SK-N-SH treated with all-trans-retinoic acid at 6 μM for 48 hours (cell line): ENCODE measurements around the gene KIAA1755.

ENCODE experiments used
- ATAC-seq: fragments of 200-7000 bp; cut with Tn5 transposase; 3 replicates; pipeline ENCODE4 v1.9.1; 2020; ENCODE audit warnings: mild to moderate bottlenecking, moderate library complexity
- ARNTL ChIP-seq: fragments of 450-650 bp; formaldehyde crosslinking; IDR thresholded peaks from 2 replicates; pipeline ENCODE4 v1.5.0; 2020; ENCODE audit warnings: low read depth, mild to moderate bottlenecking, moderate library complexity, borderline replicate concordance
- BACH2 ChIP-seq: fragments of 250-450 bp; sonication (Bioruptor Pico); IDR thresholded peaks from 2 replicates; pipeline ENCODE4 v1.9.0; 2021; ENCODE audit warnings: mild to moderate bottlenecking, borderline replicate concordance
- CSDC2 ChIP-seq: fragments of 250-450 bp; sonication (Bioruptor Pico); IDR thresholded peaks from 2 replicates; pipeline ENCODE4 v1.5.0; 2020; ENCODE audit warnings: mild to moderate bottlenecking, moderate library complexity
- ESRRG ChIP-seq: fragments of 250-450 bp; sonication (Bioruptor Pico); IDR thresholded peaks from 2 replicates; pipeline ENCODE4 v1.6.1; 2021; ENCODE audit warnings: mild to moderate bottlenecking
- GLIS3 ChIP-seq: fragments of 250-450 bp; sonication (Bioruptor Pico); IDR thresholded peaks from 2 replicates; pipeline ENCODE4 v1.5.0; 2020; ENCODE audit warnings: mild to moderate bottlenecking, moderate library complexity
- ISL1 ChIP-seq: fragments of 250-450 bp; sonication (Bioruptor Pico); IDR thresholded peaks from 2 replicates; pipeline ENCODE4 v2.1.2; 2022; ENCODE audit warnings: mild to moderate bottlenecking, moderate library complexity
- OSR1 ChIP-seq: fragments of 250-450 bp; sonication (Bioruptor Pico); IDR thresholded peaks from 2 replicates; pipeline ENCODE4 v1.8.0; 2022; ENCODE audit warnings: moderate library complexity, mild to moderate bottlenecking, inconsistent platforms
- PPARA ChIP-seq: fragments of 250-450 bp; sonication (Bioruptor Pico); IDR thresholded peaks from 2 replicates; pipeline ENCODE4 v1.5.0; 2020; ENCODE audit warnings: mild to moderate bottlenecking, borderline replicate concordance
- RARB ChIP-seq: fragments of 250-450 bp; sonication (Bioruptor Pico); IDR thresholded peaks from 2 replicates; pipeline ENCODE4 v1.8.0; 2021; ENCODE audit warnings: mild to moderate bottlenecking, moderate library complexity
- SNAI2 ChIP-seq: fragments of 250-450 bp; sonication (Bioruptor Pico); IDR thresholded peaks from 2 replicates; pipeline ENCODE4 v1.5.0; 2020; ENCODE audit warnings: mild to moderate bottlenecking, moderate library complexity
- TCF4 ChIP-seq: fragments of 250-450 bp; sonication (Bioruptor Pico); IDR thresholded peaks from 2 replicates; pipeline ENCODE4 v1.8.0; 2021; ENCODE audit warnings: mild to moderate bottlenecking, moderate library complexity, borderline replicate concordance
- ZC3H10 ChIP-seq: fragments of 250-450 bp; sonication (Bioruptor Pico); IDR thresholded peaks from 2 replicates; pipeline ENCODE4 v1.5.1; 2021; ENCODE audit warnings: mild to moderate bottlenecking, moderate library complexity
- ZFP3 ChIP-seq: fragments of 250-450 bp; sonication (Bioruptor Pico); IDR thresholded peaks from 2 replicates; pipeline ENCODE4 v1.5.0; 2020; ENCODE audit warnings: mild to moderate bottlenecking, moderate library complexity
- ZFP30 ChIP-seq: fragments of 450-650 bp; formaldehyde crosslinking; IDR thresholded peaks from 2 replicates; pipeline ENCODE4 v1.5.0; 2022; ENCODE audit warnings: mild to moderate bottlenecking, moderate library complexity
- ZNF565 ChIP-seq: fragments of 450-650 bp; formaldehyde crosslinking; conservative IDR thresholded peaks from 2 replicates; pipeline ENCODE4 v1.5.0; 2020; ENCODE audit warnings: low read depth, mild to moderate bottlenecking, moderate library complexity
- ZNF70 ChIP-seq: fragments of 450-650 bp; formaldehyde crosslinking; IDR thresholded peaks from 2 replicates; pipeline ENCODE4 v1.5.0; 2020; ENCODE audit warnings: mild to moderate bottlenecking, moderate library complexity
- ZNF8 ChIP-seq: fragments of 450-650 bp; formaldehyde crosslinking; IDR thresholded peaks from 2 replicates; pipeline ENCODE4 v1.5.0; 2020; ENCODE audit warnings: mild to moderate bottlenecking, moderate library complexity
- TF ChIP-seq, protein P1 (sequence below): fragments of 250-450 bp; sonication (Bioruptor Pico); IDR thresholded peaks from 2 replicates; pipeline ENCODE4 v1.8.0; 2020; ENCODE audit warnings: mild to moderate bottlenecking, moderate library complexity, borderline replicate concordance
- TF ChIP-seq, protein P2 (sequence below): fragments of 250-450 bp; sonication (Bioruptor Pico); IDR thresholded peaks from 2 replicates; pipeline ENCODE4 v1.8.0; 2021; ENCODE audit warnings: low read depth, mild to moderate bottlenecking, moderate library complexity, borderline replicate concordance
- TF ChIP-seq, protein P3 (sequence below): fragments of 250-450 bp; sonication (Bioruptor Pico); IDR thresholded peaks from 2 replicates; pipeline ENCODE4 v1.5.0; 2020; ENCODE audit warnings: mild to moderate bottlenecking, moderate library complexity
- TF ChIP-seq, protein P4 (sequence below): fragments of 250-450 bp; sonication (Bioruptor Pico); IDR thresholded peaks from 2 replicates; pipeline ENCODE4 v1.5.1; 2020; ENCODE audit warnings: low read depth, mild to moderate bottlenecking, moderate library complexity
- TF ChIP-seq, protein P5 (sequence below): fragments of 250-450 bp; sonication (Bioruptor Pico); IDR thresholded peaks from 2 replicates; pipeline ENCODE4 v1.5.1; 2021; ENCODE audit warnings: mild to moderate bottlenecking, moderate library complexity

KIAA1755 gene

DNA sequence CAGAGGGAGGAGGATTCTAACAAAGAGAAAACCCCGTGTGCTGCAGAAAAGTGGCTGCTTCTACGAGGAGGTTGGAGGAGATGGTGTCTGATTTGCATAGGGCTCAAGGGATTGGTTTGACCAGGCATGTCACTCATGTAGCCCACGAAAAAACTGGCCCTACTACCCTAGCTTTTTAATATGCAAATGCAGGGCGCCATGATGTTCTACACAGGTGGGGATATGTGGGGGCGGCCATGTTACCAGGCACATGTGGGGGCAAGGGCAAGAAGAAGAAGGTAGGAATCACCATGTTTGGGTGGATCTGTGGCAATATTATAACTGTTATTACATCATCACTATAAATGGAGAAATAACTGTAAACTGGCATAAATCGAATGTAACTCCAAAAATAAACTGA is 9.9 kb downstream of the KIAA1755 start:
- TF ChIP-seq ESRRG (CRISPR knock-in tag) (no peak), SNAI2 (CRISPR knock-in tag) (no peak), ZNF8 (CRISPR knock-in tag) (no peak), BACH2 (CRISPR knock-in tag) (no peak), TCF4 (no peak), PPARA (CRISPR knock-in tag) (no peak), ARNTL (no peak), ZC3H10 (no peak), ZFP3 (CRISPR knock-in tag) (no peak), ZFP30 (CRISPR knock-in tag) (no peak)
- TF ChIP-seq, protein P1, sequence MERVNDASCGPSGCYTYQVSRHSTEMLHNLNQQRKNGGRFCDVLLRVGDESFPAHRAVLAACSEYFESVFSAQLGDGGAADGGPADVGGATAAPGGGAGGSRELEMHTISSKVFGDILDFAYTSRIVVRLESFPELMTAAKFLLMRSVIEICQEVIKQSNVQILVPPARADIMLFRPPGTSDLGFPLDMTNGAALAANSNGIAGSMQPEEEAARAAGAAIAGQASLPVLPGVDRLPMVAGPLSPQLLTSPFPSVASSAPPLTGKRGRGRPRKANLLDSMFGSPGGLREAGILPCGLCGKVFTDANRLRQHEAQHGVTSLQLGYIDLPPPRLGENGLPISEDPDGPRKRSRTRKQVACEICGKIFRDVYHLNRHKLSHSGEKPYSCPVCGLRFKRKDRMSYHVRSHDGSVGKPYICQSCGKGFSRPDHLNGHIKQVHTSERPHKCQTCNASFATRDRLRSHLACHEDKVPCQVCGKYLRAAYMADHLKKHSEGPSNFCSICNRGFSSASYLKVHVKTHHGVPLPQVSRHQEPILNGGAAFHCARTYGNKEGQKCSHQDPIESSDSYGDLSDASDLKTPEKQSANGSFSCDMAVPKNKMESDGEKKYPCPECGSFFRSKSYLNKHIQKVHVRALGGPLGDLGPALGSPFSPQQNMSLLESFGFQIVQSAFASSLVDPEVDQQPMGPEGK (CRISPR knock-in tag), result no peak
- TF ChIP-seq, protein P2, sequence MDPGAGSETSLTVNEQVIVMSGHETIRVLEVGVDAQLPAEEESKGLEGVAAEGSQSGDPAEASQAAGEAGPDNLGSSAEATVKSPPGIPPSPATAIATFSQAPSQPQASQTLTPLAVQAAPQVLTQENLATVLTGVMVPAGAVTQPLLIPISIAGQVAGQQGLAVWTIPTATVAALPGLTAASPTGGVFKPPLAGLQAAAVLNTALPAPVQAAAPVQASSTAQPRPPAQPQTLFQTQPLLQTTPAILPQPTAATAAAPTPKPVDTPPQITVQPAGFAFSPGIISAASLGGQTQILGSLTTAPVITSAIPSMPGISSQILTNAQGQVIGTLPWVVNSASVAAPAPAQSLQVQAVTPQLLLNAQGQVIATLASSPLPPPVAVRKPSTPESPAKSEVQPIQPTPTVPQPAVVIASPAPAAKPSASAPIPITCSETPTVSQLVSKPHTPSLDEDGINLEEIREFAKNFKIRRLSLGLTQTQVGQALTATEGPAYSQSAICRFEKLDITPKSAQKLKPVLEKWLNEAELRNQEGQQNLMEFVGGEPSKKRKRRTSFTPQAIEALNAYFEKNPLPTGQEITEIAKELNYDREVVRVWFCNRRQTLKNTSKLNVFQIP (CRISPR knock-in tag), result no peak
- no peak for ATAC-seq

DNA sequence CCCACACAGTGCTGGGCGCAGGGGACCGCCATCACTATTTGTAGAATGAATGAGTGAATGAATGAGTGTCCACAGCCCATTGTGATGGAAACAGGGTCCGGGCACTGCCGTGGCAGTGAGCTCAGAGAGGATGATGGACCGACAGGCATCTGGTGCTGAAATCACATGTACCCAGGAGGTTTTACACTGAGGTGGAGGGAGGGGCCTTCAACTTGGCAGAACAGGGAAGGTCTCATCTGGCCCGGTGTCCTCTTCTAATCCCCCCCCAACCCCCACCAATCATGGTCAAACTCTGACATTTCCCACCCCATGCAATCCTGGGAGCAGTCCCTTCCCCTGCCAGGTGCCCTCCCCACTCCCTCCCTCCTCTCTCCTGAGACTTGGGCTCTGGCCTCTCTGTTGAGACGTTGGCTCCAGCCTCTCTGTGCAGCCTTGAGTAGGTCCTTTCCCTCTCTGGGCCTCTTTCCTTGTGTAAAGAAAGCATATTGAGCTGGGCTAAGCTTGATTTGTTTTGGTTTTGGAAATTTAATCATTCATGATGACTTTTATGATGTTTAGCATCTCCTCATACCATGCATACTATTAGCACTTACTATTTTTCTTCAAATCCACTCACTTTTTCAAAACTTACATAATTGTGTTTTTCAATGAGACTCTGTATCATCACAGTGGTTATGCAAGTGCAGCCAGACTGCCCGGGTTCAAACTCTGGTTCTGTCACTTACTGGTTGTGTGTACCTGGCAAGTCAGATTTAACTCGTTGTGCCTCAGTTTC is 10.8 kb downstream of the KIAA1755 start:
- ATAC-seq, result no peak
- no peak for TF ChIP-seq ZNF8 (CRISPR knock-in tag)
- TF ChIP-seq, protein P3, sequence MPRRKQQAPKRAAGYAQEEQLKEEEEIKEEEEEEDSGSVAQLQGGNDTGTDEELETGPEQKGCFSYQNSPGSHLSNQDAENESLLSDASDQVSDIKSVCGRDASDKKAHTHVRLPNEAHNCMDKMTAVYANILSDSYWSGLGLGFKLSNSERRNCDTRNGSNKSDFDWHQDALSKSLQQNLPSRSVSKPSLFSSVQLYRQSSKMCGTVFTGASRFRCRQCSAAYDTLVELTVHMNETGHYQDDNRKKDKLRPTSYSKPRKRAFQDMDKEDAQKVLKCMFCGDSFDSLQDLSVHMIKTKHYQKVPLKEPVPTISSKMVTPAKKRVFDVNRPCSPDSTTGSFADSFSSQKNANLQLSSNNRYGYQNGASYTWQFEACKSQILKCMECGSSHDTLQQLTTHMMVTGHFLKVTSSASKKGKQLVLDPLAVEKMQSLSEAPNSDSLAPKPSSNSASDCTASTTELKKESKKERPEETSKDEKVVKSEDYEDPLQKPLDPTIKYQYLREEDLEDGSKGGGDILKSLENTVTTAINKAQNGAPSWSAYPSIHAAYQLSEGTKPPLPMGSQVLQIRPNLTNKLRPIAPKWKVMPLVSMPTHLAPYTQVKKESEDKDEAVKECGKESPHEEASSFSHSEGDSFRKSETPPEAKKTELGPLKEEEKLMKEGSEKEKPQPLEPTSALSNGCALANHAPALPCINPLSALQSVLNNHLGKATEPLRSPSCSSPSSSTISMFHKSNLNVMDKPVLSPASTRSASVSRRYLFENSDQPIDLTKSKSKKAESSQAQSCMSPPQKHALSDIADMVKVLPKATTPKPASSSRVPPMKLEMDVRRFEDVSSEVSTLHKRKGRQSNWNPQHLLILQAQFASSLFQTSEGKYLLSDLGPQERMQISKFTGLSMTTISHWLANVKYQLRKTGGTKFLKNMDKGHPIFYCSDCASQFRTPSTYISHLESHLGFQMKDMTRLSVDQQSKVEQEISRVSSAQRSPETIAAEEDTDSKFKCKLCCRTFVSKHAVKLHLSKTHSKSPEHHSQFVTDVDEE (CRISPR knock-in tag), result no peak
- TF ChIP-seq CSDC2 (CRISPR knock-in tag), result no peak
- TF ChIP-seq ZC3H10, result no peak
- TF ChIP-seq, protein P4, sequence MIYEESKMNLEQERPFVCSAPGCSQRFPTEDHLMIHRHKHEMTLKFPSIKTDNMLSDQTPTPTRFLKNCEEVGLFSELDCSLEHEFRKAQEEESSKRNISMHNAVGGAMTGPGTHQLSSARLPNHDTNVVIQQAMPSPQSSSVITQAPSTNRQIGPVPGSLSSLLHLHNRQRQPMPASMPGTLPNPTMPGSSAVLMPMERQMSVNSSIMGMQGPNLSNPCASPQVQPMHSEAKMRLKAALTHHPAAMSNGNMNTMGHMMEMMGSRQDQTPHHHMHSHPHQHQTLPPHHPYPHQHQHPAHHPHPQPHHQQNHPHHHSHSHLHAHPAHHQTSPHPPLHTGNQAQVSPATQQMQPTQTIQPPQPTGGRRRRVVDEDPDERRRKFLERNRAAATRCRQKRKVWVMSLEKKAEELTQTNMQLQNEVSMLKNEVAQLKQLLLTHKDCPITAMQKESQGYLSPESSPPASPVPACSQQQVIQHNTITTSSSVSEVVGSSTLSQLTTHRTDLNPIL (CRISPR knock-in tag), result no peak
- TF ChIP-seq SNAI2 (CRISPR knock-in tag), result no peak
- TF ChIP-seq, protein P1 (CRISPR knock-in tag), result no peak
- no peak for TF ChIP-seq BACH2 (CRISPR knock-in tag)
- no peak for TF ChIP-seq ZFP30 (CRISPR knock-in tag)
- TF ChIP-seq ISL1 (CRISPR knock-in tag), result no peak
- no peak for TF ChIP-seq PPARA (CRISPR knock-in tag)
- TF ChIP-seq, protein P5, sequence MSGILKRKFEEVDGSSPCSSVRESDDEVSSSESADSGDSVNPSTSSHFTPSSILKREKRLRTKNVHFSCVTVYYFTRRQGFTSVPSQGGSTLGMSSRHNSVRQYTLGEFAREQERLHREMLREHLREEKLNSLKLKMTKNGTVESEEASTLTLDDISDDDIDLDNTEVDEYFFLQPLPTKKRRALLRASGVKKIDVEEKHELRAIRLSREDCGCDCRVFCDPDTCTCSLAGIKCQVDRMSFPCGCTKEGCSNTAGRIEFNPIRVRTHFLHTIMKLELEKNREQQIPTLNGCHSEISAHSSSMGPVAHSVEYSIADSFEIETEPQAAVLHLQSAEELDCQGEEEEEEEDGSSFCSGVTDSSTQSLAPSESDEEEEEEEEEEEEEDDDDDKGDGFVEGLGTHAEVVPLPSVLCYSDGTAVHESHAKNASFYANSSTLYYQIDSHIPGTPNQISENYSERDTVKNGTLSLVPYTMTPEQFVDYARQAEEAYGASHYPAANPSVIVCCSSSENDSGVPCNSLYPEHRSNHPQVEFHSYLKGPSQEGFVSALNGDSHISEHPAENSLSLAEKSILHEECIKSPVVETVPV (CRISPR knock-in tag), result no peak
- no peak for TF ChIP-seq TCF4
- TF ChIP-seq ZNF565 (CRISPR knock-in tag), result no peak
- TF ChIP-seq GLIS3 (CRISPR knock-in tag), result no peak
- TF ChIP-seq ARNTL, result no peak
- TF ChIP-seq RARB (CRISPR knock-in tag), result no peak
- no peak for TF ChIP-seq ZNF70 (CRISPR knock-in tag)
- no peak for TF ChIP-seq OSR1 (CRISPR knock-in tag)
- TF ChIP-seq, protein P2 (CRISPR knock-in tag), result no peak
